ENCODE data around the gene MAD1L1. TPM values are rescaled to one million over a fixed set of nuclear protein-coding genes. Genes with fewer than 3 reads are reported as not detected.

MAD1L1 gene
- total RNA-seq, 1 donor from 2014 or later, result 57.4 TPM

DNA sequence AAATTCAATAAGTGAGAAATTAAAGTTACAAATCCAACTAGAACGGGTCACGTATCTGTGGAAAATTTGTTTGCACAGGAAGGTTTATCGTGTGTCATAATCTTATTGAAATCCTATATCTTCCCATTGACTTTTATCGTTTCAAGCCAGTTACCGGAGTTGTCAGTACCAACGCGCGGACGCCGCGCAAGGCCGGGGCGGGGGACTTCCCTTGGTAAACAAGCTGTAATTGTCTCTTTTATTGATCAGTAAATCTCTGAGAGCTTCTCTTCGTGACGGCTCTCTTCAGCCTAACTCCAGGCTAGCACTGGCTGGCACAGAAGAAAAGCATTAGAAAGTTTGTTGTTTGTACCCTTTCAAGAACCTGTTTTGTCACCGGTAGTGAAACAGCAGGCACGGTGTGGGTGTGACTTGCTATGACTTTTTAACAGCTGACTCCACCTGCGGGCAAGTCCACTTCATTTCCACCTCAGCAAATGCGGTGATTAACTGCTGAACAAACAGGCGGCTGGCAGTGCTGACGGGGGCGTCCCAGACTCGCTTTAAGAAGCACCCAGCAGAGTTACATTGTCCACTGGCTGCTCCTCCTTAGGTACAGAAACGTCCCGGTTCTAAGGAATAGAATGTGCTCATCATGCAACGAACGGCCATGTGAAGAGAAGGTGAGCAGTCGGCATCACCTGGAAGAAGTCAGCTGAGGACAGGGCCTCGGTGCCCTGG is 215.8 kb downstream of the MAD1L1 start:
- no peak for DNase-seq (ENCODE audit: low read depth)
- Histone ChIP-seq H3K27me3 (ENCODE audit: control insufficient read depth, insufficient read depth, low read length) (no peaks in the 10 kb centered on the region), H3K4me3 (ENCODE audit: low read depth, low read length) (no peak overlapping the region), H3K36me3 (ENCODE audit: control insufficient read depth, insufficient read depth, low read length) (no peaks in the 10 kb centered on the region)
- no peak for FAIRE-seq
- TF ChIP-seq, protein P1, sequence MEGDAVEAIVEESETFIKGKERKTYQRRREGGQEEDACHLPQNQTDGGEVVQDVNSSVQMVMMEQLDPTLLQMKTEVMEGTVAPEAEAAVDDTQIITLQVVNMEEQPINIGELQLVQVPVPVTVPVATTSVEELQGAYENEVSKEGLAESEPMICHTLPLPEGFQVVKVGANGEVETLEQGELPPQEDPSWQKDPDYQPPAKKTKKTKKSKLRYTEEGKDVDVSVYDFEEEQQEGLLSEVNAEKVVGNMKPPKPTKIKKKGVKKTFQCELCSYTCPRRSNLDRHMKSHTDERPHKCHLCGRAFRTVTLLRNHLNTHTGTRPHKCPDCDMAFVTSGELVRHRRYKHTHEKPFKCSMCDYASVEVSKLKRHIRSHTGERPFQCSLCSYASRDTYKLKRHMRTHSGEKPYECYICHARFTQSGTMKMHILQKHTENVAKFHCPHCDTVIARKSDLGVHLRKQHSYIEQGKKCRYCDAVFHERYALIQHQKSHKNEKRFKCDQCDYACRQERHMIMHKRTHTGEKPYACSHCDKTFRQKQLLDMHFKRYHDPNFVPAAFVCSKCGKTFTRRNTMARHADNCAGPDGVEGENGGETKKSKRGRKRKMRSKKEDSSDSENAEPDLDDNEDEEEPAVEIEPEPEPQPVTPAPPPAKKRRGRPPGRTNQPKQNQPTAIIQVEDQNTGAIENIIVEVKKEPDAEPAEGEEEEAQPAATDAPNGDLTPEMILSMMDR (IDR thresholded peaks at IDR 0.05; ENCODE audit: insufficient read depth, low read length, severe bottlenecking), result no peak

DNA sequence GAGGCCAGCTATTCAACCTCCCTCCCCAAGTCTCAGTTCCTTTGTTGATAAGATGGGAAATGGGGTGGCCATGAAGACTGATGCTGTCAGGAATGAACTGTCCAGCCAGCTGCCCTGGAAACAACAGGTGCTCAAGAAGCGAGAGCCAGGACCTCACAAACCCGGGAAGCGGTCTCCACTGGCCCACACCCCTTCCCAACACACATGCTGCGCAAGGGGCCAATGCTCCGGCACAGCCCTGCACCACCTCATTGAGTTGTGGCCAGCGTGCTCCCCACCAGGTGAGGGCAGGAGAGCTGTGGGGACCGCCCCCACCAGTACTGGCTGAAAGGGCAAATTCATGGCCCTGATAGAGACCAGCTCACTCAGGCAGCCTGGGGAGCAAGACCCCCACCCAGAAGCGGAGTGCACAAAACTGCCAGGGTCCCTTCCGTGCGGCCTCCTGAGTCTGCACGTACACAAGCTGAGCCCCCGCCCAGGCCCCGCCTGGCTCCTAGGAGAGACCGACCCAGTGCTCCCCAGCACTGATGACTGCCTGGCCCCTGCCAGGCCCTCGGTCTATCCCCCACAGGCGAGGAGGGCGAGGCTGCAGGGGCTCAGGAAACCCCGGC is 216.6 kb downstream of the MAD1L1 start:
- H3K4me3 ChIP-seq (ENCODE audit: low read depth, low read length), result no peak overlapping the region
- H3K27me3 ChIP-seq (ENCODE audit: control insufficient read depth, insufficient read depth, low read length), result no peaks in the 10 kb centered on the region
- FAIRE-seq (peak; percentile 64), DNase-seq (ENCODE audit: low read depth) (no peak)
- TF ChIP-seq, protein P1 (IDR thresholded peaks at IDR 0.05; ENCODE audit: insufficient read depth, low read length, severe bottlenecking), result no peak
- no peaks in the 10 kb centered on the region for H3K36me3 ChIP-seq (ENCODE audit: control insufficient read depth, insufficient read depth, low read length)

DNA sequence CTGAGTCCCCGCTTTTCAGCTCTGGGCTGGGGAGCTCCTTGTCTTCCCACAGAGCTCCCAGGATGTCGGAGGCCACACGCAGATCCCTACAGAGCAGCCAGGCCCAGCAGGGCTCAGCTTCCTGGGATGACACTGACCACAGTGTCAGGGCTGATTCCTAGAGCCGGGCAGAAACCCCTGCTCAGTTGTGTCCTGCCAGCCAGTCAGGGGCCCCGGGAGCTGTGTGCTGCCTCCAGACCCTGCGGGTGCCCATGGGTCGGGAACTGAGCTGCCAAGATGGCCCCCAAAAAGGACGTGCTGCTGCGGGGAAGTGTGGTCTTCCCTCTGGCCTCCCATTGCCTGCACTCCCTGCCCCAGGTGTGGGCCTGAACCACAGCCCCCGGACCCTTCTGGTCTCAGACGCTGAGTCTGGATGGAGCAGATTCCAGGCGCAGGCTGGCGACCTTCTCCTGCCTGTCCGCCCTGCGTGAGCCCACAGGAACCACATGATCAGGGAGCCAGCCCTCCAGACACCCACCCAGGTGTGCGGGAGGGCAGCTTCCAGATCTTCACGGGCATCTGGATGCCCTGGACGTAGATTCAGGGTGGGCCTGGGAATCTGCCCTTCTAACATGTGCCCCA is 217.4 kb downstream of the MAD1L1 start:
- no peaks in the 10 kb centered on the region for H3K36me3 ChIP-seq (ENCODE audit: control insufficient read depth, insufficient read depth, low read length)
- no peaks in the 10 kb centered on the region for H3K27me3 ChIP-seq (ENCODE audit: control insufficient read depth, insufficient read depth, low read length)
- TF ChIP-seq, protein P1 (IDR thresholded peaks at IDR 0.05; ENCODE audit: insufficient read depth, low read length, severe bottlenecking), result no peak
- no peak overlapping the region for H3K4me3 ChIP-seq (ENCODE audit: low read depth, low read length)
- DNase-seq (ENCODE audit: low read depth), result no peak
- FAIRE-seq, result no peak

DNA sequence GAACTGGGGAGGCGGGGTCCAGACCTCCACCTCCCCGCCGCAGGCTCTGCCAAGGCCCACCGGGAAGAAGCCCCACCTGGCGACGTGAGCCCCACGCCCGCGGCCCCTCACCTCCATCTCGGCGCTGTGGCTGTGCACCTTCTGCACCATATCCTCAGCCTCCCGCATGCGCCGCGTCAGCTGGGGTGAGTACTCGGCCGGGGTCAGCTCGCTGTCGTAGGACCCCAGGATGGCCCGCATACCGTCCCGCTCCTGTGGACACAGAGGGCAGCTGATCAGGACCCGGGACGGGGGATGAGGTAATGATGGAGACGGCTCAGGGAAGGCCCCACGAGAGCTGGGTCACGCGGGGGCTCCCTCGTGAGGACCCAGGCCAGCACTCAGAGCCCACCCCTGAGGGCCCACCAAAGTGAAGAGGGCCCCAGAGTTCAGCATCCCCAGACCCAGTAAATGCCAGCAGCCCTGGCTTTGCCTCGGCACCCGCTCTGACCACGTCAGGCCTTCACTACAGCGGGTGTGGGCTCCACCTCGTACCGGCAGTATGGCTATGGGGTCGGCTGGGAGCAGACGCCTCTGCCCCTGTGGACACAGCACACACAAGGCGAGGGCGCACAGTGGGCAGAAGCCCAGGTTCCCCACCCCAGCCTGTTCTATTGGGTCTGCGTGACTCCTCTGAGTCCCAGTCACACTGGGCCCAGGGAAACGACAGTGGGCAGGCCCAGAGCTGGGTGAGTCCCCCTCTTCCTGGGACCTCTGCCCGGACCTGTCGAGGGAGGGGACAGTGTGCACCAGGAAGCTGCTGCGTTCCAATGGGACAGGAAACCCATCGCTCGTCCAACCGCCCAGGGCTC is 218.1 kb downstream of the MAD1L1 start:
- no peak for FAIRE-seq
- Histone ChIP-seq H3K4me3 (ENCODE audit: low read depth, low read length) (no peak overlapping the region), H3K27me3 (ENCODE audit: control insufficient read depth, insufficient read depth, low read length) (no peaks in the 10 kb centered on the region), H3K36me3 (ENCODE audit: control insufficient read depth, insufficient read depth, low read length) (no peaks in the 10 kb centered on the region)
- DNase-seq (ENCODE audit: low read depth), result peak; percentile 28
- TF ChIP-seq, protein P1 (IDR thresholded peaks at IDR 0.05; ENCODE audit: insufficient read depth, low read length, severe bottlenecking), result no peak

DNA sequence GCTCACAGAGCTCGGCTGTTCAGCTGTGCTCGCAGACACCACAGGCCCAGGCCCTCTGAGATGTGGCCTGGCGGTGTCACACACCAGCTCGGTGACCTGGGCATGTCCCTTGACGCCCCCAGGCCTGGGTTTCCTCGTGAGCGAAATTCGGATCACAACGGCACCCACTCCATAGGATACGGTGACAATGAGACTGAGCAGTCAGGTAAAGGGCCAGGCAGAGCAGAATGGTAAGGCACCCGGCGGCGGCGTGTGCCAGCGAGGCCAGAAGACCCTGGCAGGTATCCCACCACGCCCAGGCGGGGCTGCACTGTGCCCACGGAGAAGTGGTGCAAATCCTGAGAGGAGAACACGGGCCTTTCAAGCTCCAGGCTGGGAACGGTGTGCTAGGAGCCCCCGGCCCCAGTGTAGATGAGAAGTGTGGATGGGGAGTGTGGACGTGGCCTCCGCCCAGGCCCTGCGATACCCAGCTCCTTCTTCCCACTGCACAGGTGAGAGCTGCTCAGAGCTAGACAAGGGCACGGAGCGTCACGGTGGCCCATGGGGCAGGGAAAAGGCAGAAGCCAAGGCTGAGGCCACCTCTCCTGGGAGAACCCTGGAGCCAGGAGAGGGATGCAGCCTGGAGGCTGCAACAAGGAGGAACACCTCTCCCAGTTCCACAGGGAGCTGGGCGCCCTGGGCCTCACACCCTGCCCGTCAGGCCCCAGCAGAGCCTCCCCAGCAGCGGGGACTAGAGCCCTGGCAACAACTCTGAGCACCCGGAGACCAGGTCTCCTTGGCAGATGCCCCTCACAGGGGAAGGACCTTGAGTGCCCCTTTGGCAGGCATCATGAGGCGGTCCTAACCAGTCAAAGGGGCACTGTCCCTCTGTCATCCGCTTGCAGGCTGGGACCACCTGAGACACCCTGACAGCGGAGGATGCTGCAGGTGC is 219.1 kb downstream of the MAD1L1 start:
- DNase-seq (ENCODE audit: low read depth) (no peak), FAIRE-seq (no peak)
- TF ChIP-seq, protein P1 (IDR thresholded peaks at IDR 0.05; ENCODE audit: insufficient read depth, low read length, severe bottlenecking), result no peak
- H3K27me3 ChIP-seq (ENCODE audit: control insufficient read depth, insufficient read depth, low read length), result no peaks in the 10 kb centered on the region
- H3K36me3 ChIP-seq (ENCODE audit: control insufficient read depth, insufficient read depth, low read length), result no peaks in the 10 kb centered on the region
- H3K4me3 ChIP-seq (ENCODE audit: low read depth, low read length), result no peak overlapping the region

All from bronchial epithelial cell (primary cell).